IPS DF 6.9 (cell line): ENCODE measurements around the gene DNAL4.

Experiments
- DNase-seq: peaks from one replicate; pipeline ENCODE4 v3.0.0-alpha.2; 2013; ENCODE audit warnings: low read depth, low spot score
- H3K27ac ChIP-seq: one replicate; pipeline ENCODE4 v1.5.1; 2013; ENCODE audit warnings: low read length, control low read depth
- H3K27me3 ChIP-seq: 2 replicates; pipeline ENCODE4 v1.6.1; 2013; ENCODE audit warnings: mild to moderate bottlenecking, low read length; ENCODE audit not compliant: control insufficient read depth, insufficient read depth
- H3K36me3 ChIP-seq: 2 replicates; pipeline ENCODE4 v1.6.1; 2013; ENCODE audit warnings: low read length; ENCODE audit not compliant: control insufficient read depth, insufficient read depth
- H3K4me1 ChIP-seq: 2 replicates; pipeline ENCODE4 v1.6.1; 2013; ENCODE audit warnings: low read length; ENCODE audit not compliant: control insufficient read depth, insufficient read depth
- H3K4me3 ChIP-seq: 2 replicates; pipeline ENCODE4 v1.5.1; 2013; ENCODE audit warnings: mild to moderate bottlenecking, low read length
- H3K9me3 ChIP-seq: 2 replicates; pipeline ENCODE4 v1.6.1; 2013; ENCODE audit warnings: low read length, inconsistent platforms; ENCODE audit not compliant: control insufficient read depth, insufficient read depth
- WGBS: extraction: QIAGEN DNeasy Blood & Tissue Kit; methylation state at CpG from one replicate; pipeline ENCODE4 v1.1.7; 2013; ENCODE audit warnings: mixed read lengths, missing lambda C conversion rate; ENCODE audit not compliant: insufficient read length, insufficient coverage; 5-methylcytosine and 5-hydroxymethylcytosine counted together

The DNAL4 gene

GRCh38 chr22:38834215-38834953 lies 40.4 kb upstream of the DNAL4 start:
- no CpG with 5 or more reads among the region's 13 CpGs for WGBS
- H3K9me3 ChIP-seq, result no peaks in the 10 kb centered on the region
- DNase-seq, result no peak
- H3K4me3 ChIP-seq, result no peak overlapping the region
- H3K27me3 ChIP-seq, result no peaks in the 10 kb centered on the region
- no peaks in the 10 kb centered on the region for H3K36me3 ChIP-seq
- H3K27ac ChIP-seq, result no peak overlapping the region
- H3K4me1 ChIP-seq, result peaks cover 5% of the 10 kb centered on the region

DNA sequence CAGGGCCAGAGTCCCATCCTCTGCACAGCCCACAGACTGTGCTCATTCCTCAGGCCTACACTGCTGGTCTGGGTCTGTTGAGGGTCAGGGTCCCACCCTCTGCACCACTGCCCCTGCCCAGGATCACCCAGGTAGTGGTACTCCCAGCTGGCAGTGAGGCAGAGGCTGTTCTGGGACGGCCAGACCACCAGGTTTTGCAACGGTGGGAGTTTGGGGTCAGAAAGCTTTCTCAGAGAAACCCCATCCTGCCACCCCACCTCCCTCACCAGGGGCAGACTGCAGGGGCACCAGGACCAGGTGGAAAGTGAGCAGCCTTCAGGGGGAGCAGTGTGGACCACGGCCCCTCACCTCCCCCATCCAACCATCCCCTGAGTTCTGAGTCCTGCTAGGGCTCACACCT lies 39.1 kb upstream of the DNAL4 start:
- no peak overlapping the region for H3K27ac ChIP-seq
- DNase-seq, result no peak
- WGBS, result no CpG with 5 or more reads among the region's 3 CpGs
- no peaks in the 10 kb centered on the region for H3K9me3 ChIP-seq
- peaks cover 5% of the 10 kb centered on the region for H3K4me1 ChIP-seq
- no peak overlapping the region for H3K4me3 ChIP-seq
- H3K27me3 ChIP-seq, result no peaks in the 10 kb centered on the region
- H3K36me3 ChIP-seq, result no peaks in the 10 kb centered on the region

DNA sequence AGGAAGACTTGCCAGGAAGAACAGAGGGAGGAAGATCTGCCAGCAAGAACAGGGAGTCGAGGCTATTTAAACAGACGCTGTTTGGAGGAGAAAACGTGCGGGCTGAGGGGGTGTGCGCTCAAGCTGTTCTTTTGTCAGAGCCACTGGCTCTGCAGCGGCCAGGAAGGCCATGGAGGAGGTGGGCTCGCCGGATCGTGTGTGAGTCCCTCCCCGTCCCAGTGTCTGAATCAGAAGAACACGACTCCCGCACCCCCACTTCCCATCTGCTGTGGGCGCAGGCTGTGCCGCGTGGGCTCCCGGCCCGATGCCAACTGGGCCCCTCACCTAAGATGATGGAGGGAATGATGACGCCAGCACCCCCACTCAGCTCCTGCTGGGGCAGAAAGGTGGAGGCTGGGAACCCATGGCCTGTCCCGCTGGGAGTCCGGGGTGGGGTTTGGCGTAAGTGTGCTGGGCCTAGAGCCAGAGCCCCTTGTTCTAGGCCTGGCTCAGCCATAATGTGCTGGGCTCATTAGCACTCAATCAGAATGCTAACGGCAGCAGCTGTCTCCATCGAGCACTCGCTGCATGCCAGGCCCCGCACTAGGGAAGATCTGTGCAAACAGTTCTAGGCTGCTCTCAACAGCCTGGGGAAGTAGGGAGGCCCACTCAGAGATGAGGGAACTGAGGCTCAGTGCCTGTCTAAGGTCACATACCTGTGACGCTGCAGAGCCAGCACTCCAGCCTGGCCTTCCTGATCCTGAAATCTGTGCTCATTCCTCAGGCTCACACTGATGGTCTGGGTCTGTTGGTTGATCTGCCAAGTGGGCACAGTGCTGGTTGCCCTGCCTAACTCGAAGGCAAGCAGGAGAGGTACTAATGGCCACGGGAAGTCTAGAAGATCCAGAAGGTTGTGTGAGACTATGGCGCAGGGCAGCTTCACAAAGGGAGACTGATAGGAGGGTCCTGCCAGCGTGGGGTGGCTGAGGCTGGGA lies 38.3 kb upstream of the DNAL4 start:
- Histone ChIP-seq H3K36me3 (no peaks in the 10 kb centered on the region), H3K9me3 (no peaks in the 10 kb centered on the region), H3K4me3 (no peak overlapping the region), H3K27me3 (no peaks in the 10 kb centered on the region), H3K27ac (no peak overlapping the region), H3K4me1 (peaks cover 5% of the 10 kb centered on the region)
- no peak for DNase-seq
- no CpG with 5 or more reads among the region's 30 CpGs for WGBS

DNA sequence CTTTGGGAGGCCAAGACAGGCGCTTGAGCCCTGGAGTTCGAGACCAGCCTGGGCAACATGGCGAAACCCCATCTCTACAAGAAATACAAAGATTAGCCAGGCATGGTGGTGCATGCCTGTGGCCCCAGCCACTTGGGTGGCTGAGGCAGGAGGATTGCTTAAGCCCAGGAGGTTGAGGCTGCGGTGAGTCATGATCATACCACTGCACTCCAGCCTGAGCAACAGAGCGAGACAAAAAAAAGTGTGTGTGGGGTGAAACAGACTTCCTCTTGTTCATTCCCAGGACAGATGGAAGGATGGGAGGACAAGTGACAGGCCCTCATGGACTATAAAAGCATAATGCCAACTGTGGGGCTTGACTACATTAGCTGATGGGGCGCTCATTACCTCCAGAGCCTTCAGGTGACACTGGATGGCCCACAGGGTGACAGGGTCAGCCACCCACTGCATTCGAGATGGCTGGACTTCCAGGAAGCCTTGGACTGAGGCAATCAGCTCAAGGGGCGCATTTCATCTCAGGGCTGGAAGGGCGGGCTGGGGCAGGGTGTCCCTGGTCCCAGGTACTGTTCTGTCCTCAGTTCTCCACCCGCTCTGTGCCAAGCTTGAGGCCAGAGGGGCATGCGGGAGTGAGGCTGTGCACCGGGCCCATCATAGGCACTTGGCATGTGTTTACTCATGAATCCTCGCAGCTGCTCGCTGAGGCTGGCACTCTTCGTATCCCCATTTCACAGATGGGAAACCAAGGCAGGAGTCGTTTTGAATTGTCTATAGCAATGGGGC lies 37.4 kb upstream of the DNAL4 start:
- peaks cover 5% of the 10 kb centered on the region for H3K4me1 ChIP-seq
- DNase-seq, result no peak
- H3K4me3 ChIP-seq, result no peak overlapping the region
- H3K27me3 ChIP-seq, result no peaks in the 10 kb centered on the region
- H3K27ac ChIP-seq, result no peak overlapping the region
- no peaks in the 10 kb centered on the region for H3K36me3 ChIP-seq
- no peaks in the 10 kb centered on the region for H3K9me3 ChIP-seq
- no CpG with 5 or more reads among the region's 16 CpGs for WGBS

DNA sequence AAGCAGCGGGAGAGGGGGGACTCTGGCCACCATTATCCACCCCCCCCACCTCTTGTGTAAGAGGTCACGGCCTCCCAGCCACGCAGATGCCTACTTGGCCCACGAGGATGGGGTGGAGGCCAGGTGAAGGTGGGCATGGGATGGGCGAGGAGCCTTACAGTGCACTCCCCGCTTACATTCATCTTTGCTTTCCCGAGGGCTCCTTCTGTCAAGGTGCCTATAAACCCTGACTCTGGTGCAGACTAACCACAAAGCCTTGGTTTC lies 36.8 kb upstream of the DNAL4 start:
- Histone ChIP-seq H3K4me3 (no peak overlapping the region), H3K27me3 (no peaks in the 10 kb centered on the region), H3K9me3 (no peaks in the 10 kb centered on the region), H3K4me1 (peaks cover 3% of the 10 kb centered on the region), H3K27ac (no peak overlapping the region), H3K36me3 (no peaks in the 10 kb centered on the region)
- DNase-seq, result no peak
- WGBS, result no CpG with 5 or more reads among the region's 7 CpGs

DNA sequence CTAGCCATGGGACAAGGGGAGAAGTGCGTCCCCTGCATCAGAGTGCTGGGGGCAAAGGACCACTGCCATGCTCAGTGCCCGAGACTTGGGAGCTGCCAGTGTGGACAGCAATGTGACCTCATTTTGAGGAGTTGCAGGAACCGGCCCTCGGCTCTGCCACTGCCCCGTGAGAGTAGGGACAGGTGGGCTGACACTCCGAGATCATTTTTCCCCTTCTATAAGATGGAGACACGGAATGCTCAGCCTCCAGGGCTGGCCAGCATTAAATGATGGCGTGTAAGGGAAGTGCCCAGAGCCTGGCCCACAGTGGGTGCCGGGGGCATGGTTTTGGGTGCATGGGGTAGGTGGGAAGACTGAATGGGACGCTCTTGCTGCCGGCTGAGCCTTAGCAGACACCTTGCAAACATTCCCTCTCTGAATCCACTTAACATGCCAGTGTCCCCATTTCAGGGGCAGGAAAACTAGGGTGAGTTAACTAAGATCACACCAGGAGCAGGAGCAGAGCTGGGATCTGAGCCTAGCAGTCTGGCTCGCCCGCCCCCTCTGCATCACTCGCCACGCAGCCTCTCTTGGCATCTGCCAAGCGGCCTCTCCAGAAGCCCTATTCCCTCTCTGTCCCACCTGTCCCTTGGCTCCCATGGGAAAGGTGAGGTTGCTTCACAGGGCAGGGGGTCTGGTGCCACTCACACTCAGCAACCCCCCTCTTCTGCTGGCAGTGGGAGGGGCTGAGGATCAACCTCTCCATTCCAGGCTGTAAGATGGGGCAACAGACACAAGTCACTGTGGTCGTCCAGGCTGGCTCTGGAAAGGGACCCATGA lies 36.3 kb upstream of the DNAL4 start:
- no CpG with 5 or more reads among the region's 17 CpGs for WGBS
- no peaks in the 10 kb centered on the region for H3K27me3 ChIP-seq

DNA sequence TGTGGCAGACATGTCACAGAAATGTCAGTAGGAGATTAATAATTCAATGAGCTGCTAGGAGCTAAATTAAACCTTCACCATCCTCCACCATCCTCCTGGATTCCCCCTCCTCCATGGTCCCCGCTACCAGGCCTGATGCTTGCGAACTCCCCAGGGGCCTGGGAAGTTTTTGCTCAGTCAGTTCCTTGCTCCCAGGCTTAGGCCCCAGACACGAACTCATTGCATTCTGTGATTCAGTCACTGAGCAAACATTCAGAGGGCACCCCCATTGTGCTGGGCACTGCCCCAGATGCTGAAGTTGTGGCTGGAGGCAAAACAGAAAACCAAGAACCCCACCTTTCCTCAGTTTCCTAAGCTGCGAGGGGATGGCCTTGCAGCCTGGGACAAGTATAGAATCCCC lies 35.5 kb upstream of the DNAL4 start:
- no peaks in the 10 kb centered on the region for H3K9me3 ChIP-seq
- WGBS, result no CpG with 5 or more reads among the region's 4 CpGs
- H3K27ac ChIP-seq, result no peak overlapping the region
- no peak for DNase-seq
- no peaks in the 10 kb centered on the region for H3K36me3 ChIP-seq
- no peaks in the 10 kb centered on the region for H3K4me1 ChIP-seq
- H3K27me3 ChIP-seq, result no peaks in the 10 kb centered on the region
- no peak overlapping the region for H3K4me3 ChIP-seq

More for the DNA sequence above, 36.3 kb upstream of the DNAL4 start:
- H3K9me3 ChIP-seq, result no peaks in the 10 kb centered on the region
- no peaks in the 10 kb centered on the region for H3K36me3 ChIP-seq
- H3K4me3 ChIP-seq, result no peak overlapping the region
- H3K4me1 ChIP-seq, result no peaks in the 10 kb centered on the region; the same call in 1 of the 2 replicates
- H3K27ac ChIP-seq, result no peak overlapping the region
- DNase-seq, result no peak

GRCh38 chr22:38828616-38829205 lies 34.8 kb upstream of the DNAL4 start:
- H3K27me3 ChIP-seq, result no peaks in the 10 kb centered on the region
- WGBS, result no CpG with 5 or more reads among the region's 10 CpGs
- no peaks in the 10 kb centered on the region for H3K36me3 ChIP-seq
- H3K9me3 ChIP-seq, result no peaks in the 10 kb centered on the region
- no peak for DNase-seq
- no peaks in the 10 kb centered on the region for H3K4me1 ChIP-seq
- H3K4me3 ChIP-seq, result no peak overlapping the region
- no peak overlapping the region for H3K27ac ChIP-seq

DNA sequence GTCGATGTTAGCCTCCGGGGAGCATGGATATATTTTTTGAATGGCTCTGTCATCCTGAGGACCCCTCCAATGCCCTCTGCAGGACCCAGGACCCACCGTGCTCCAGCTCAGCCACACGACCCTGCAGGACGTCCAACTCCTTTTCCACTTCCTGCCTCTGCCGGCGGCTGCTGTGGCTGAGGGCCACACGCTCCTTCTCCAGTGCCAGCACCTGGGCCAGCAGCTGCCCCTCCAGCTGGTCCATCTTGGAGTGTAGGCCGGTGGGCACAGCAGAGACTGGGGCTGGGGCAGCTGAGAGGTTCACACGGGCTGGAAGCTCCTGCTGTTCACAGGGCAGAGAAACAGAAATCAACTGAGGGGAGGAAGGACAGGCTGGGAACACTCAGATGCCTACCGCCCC lies 34.2 kb upstream of the DNAL4 start:
- Histone ChIP-seq H3K36me3 (no peaks in the 10 kb centered on the region), H3K27ac (no peak overlapping the region), H3K4me3 (no peak overlapping the region), H3K27me3 (no peaks in the 10 kb centered on the region), H3K9me3 (no peaks in the 10 kb centered on the region), H3K4me1 (no peaks in the 10 kb centered on the region)
- DNase-seq, result no peak
- WGBS, result no CpG with 5 or more reads among the region's 11 CpGs
